Endodermal cell (in vitro differentiated cells): Measurements from ENCODE around the gene ARHGEF28. TPM values are rescaled to one million over a fixed set of nuclear protein-coding genes. Genes with fewer than 3 reads are reported as not detected.
A peak's percentile ranks its signal among the peaks of the same experiment; 100 is the strongest.

ENCODE experiments used
- DNase-seq: peaks from one replicate; pipeline ENCODE4 v3.0.0-alpha.2; 2017
- H3K27ac ChIP-seq: 2 replicates; pipeline ENCODE4 v1.5.1; 2013; ENCODE audit warnings: mild to moderate bottlenecking, low read depth, low read length, moderate library complexity
- H3K27me3 ChIP-seq: 2 replicates; pipeline ENCODE4 v1.6.1; 2013; ENCODE audit warnings: mild to moderate bottlenecking, low read length, moderate library complexity; ENCODE audit not compliant: insufficient read depth, control insufficient read depth, poor library complexity, severe bottlenecking
- H3K36me3 ChIP-seq: 2 replicates; pipeline ENCODE4 v1.7.0; 2013; ENCODE audit warnings: mild to moderate bottlenecking, low read length, moderate library complexity; ENCODE audit not compliant: control insufficient read depth, insufficient read depth
- H3K4me1 ChIP-seq: one replicate; pipeline ENCODE4 v1.7.0; 2013; ENCODE audit warnings: low read length; ENCODE audit not compliant: control insufficient read depth, insufficient read depth
- H3K4me3 ChIP-seq: 2 replicates; pipeline ENCODE4 v1.5.1; 2013; ENCODE audit warnings: mild to moderate bottlenecking, low read length, moderate library complexity
- H3K9ac ChIP-seq: 2 replicates; pipeline ENCODE4 v1.6.1; 2013; ENCODE audit warnings: mild to moderate bottlenecking, low read length, moderate library complexity; ENCODE audit not compliant: poor library complexity, severe bottlenecking; ENCODE audit errors: extremely low read depth
- H3K9me3 ChIP-seq: 2 replicates; pipeline ENCODE4 v1.6.1; 2013; ENCODE audit warnings: mild to moderate bottlenecking, low read length, moderate library complexity; ENCODE audit not compliant: control insufficient read depth
- H3K27ac Mint-ChIP-seq: 2 replicates; pipeline ENCODE4 v1.8.0; 2020; ENCODE audit warnings: mixed read lengths
- H3K27me3 Mint-ChIP-seq: 2 replicates; pipeline ENCODE4 v1.8.0; 2021; ENCODE audit warnings: mild to moderate bottlenecking, mixed read lengths; ENCODE audit not compliant: insufficient read depth
- H3K36me3 Mint-ChIP-seq: 2 replicates; pipeline ENCODE4 v1.8.0; 2020; ENCODE audit warnings: low read depth, mixed read lengths
- H3K4me1 Mint-ChIP-seq: 2 replicates; pipeline ENCODE4 v1.8.0; 2020; ENCODE audit warnings: mixed read lengths
- H3K4me3 Mint-ChIP-seq: 2 replicates; pipeline ENCODE4 v1.8.0; 2020; ENCODE audit warnings: mild to moderate bottlenecking, moderate library complexity, mixed read lengths
- H3K9me3 Mint-ChIP-seq: 2 replicates; pipeline ENCODE4 v1.8.0; 2020; ENCODE audit warnings: mild to moderate bottlenecking, mixed read lengths
- WGBS, 2 experiments: methylation state at CpG; one replicate each; pipeline versions ENCODE4 v1.1.5 to v1.1.7; 2013; ENCODE audit warnings: missing lambda C conversion rate in 2 of 2, mixed read lengths in 1 of 2; ENCODE audit not compliant: insufficient coverage in 1 of 2, insufficient read length in 1 of 2; 5-methylcytosine and 5-hydroxymethylcytosine counted together
- total RNA-seq, 2 donors: library from RNA; stranded (reverse); fragmentation: NEBNext Ultra II Directional in 1 of 2; extraction: Animal tissue kit (Norgen Biotek cat#: 25700) in 1 of 2; gene quantifications; 2 replicates in 1 of 2; 3 replicates in 1 of 2; pipeline ENCODE4 v1.2.1, GENCODE V29; 2021
- TF ChIP-seq, protein P1 (sequence below): fragments of 200-600 bp; sonication (generic); conservative IDR thresholded peaks from 2 replicates; pipeline ENCODE4 v1.5.0; 2021; ENCODE audit warnings: antibody characterized with exemption, mild to moderate bottlenecking

ARHGEF28 gene
- total RNA-seq, 2 donors from 2014 or later = 0.92 to 1.2 TPM

DNA sequence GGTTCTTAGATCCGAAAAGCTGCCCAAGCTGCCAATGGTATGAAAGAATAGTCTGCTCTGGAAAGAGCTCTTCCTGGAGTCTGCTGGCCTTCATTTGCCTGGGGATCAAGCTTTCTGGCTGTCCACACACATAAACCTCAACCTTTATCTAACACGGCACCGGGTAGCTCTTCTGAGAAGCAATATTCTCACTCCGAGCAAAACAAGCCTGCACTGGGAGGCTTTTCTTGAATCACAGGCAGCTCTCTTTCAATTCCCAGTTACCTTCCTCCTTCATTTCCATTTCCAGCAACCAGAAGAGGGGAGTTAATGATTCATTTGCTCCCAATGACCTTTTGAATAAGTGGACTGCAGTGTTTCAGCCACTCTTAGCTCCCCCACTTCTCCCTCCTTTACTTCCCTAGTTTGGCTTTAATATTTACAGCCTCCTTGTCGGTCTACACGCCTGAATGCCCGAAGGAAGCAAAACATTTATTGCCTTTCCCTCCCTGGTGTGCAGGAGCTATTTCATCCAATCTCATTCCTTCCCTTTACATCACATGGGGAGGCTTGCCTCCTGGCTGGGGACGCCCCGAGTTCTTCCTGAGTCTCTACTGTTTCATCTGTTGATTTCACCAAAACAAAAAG lies 187.1 kb downstream of the ARHGEF28 start:
- Histone ChIP-seq H3K27me3 (no peaks in the 10 kb centered on the region), H3K4me1 (no peaks in the 10 kb centered on the region), H3K36me3 (no peaks in the 10 kb centered on the region), H3K27ac (no peak overlapping the region), H3K9me3 (no peaks in the 10 kb centered on the region), H3K9ac (no peak overlapping the region), H3K4me3 (no peak overlapping the region)
- H3K36me3 Mint-ChIP-seq = no peaks in the 10 kb centered on the region
- TF ChIP-seq, protein P1, sequence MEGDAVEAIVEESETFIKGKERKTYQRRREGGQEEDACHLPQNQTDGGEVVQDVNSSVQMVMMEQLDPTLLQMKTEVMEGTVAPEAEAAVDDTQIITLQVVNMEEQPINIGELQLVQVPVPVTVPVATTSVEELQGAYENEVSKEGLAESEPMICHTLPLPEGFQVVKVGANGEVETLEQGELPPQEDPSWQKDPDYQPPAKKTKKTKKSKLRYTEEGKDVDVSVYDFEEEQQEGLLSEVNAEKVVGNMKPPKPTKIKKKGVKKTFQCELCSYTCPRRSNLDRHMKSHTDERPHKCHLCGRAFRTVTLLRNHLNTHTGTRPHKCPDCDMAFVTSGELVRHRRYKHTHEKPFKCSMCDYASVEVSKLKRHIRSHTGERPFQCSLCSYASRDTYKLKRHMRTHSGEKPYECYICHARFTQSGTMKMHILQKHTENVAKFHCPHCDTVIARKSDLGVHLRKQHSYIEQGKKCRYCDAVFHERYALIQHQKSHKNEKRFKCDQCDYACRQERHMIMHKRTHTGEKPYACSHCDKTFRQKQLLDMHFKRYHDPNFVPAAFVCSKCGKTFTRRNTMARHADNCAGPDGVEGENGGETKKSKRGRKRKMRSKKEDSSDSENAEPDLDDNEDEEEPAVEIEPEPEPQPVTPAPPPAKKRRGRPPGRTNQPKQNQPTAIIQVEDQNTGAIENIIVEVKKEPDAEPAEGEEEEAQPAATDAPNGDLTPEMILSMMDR = no peak
- peak overlapping the region; percentile 36 for H3K27ac Mint-ChIP-seq
- no peak overlapping the region for H3K4me3 Mint-ChIP-seq
- DNase-seq = no peak
- H3K4me1 Mint-ChIP-seq = peaks cover 30% of the 10 kb centered on the region
- H3K27me3 Mint-ChIP-seq = no peaks in the 10 kb centered on the region
- H3K9me3 Mint-ChIP-seq = peaks cover 2% of the 10 kb centered on the region
- 88 to 98% methylated on average over 9 of the region's 9 CpGs for WGBS, 2 experiments

- Histone ChIP-seq H3K27ac (no peak overlapping the region), H3K27me3 (no peaks in the 10 kb centered on the region), H3K4me3 (peak overlapping the region; percentile 41), H3K9ac (no peak overlapping the region), H3K9me3 (no peaks in the 10 kb centered on the region), H3K36me3 (no peaks in the 10 kb centered on the region), H3K4me1 (no peaks in the 10 kb centered on the region)
- TF ChIP-seq, protein P1 = no peak
- H3K4me1 Mint-ChIP-seq = peaks cover 30% of the 10 kb centered on the region
- peak overlapping the region; percentile 74 for H3K27ac Mint-ChIP-seq
- DNase-seq = peak; percentile 62
- peaks cover 2% of the 10 kb centered on the region for H3K9me3 Mint-ChIP-seq
- no peaks in the 10 kb centered on the region for H3K36me3 Mint-ChIP-seq
- H3K27me3 Mint-ChIP-seq = no peaks in the 10 kb centered on the region
- WGBS, 2 experiments = 57 to 59% methylated on average over 4 to 8 of the region's 8 CpGs
- peak overlapping the region; percentile 21 for H3K4me3 Mint-ChIP-seq
These were observed 188.3 kb downstream of the ARHGEF28 start for GRCh38 chr5:73814233-73814846.

- Mint-ChIP-seq H3K27ac (no peak overlapping the region), H3K9me3 (peaks cover 2% of the 10 kb centered on the region), H3K4me3 (no peak overlapping the region), H3K36me3 (no peaks in the 10 kb centered on the region), H3K4me1 (peaks cover 30% of the 10 kb centered on the region), H3K27me3 (peaks cover 1% of the 10 kb centered on the region)
- H3K9ac ChIP-seq = no peak overlapping the region
- DNase-seq = no peak
- H3K27ac ChIP-seq = no peak overlapping the region
- TF ChIP-seq, protein P1 = no peak
- 96 to 100% methylated on average over 3 to 4 of the region's 4 CpGs for WGBS, 2 experiments
- no peak overlapping the region for H3K4me3 ChIP-seq
- no peaks in the 10 kb centered on the region for H3K27me3 ChIP-seq
- no peaks in the 10 kb centered on the region for H3K4me1 ChIP-seq
- no peaks in the 10 kb centered on the region for H3K9me3 ChIP-seq
- H3K36me3 ChIP-seq = no peaks in the 10 kb centered on the region
These were observed 189.6 kb downstream of the ARHGEF28 start for GRCh38 chr5:73815631-73816030.
